PC-9 (cell line): ENCODE results near the gene VWC2.

Source experiments
- CTCF ChIP-seq: fragments of 200-600 bp; sonication (generic); conservative IDR thresholded peaks from 2 replicates; pipeline ENCODE4 v1.6.1; 2017; ENCODE audit warnings: mixed run types, antibody characterized with exemption, mild to moderate bottlenecking, moderate library complexity
- EZH2 ChIP-seq: fragments of 200-600 bp; sonication (generic); IDR thresholded peaks from 2 replicates; pipeline ENCODE4 v1.8.0; 2017; ENCODE audit warnings: antibody characterized with exemption, low read depth

GRCh38 chr7:49773218-49773935, at the start of gene VWC2:
- no peak for TF ChIP-seq CTCF
- TF ChIP-seq EZH2, result no peak
